ENCODE results near the gene ABCB8. TPM values are rescaled to one million over a fixed set of nuclear protein-coding genes. Genes with fewer than 3 reads are reported as not detected.
"Not testable (repeated sequence)": the region's sequence is repeated elsewhere in the genome, so short reads cannot be mapped to it uniquely, and the experiment has no call there.

ABCB8 gene
- total and polyA plus RNA-seq, 8 donors = 20.5 to 52.1 (median 26.9) TPM

GRCh38 chr7:151039850-151040548 lies 11.7 kb downstream of the ABCB8 start:
- Histone ChIP-seq H3K27ac (peak overlapping the region in 1 of 2 donors; percentile 55), H3K4me3 (no peak overlapping the region), H3K27me3 (no peaks in the 10 kb centered on the region), H3K4me1 (peaks cover 12 to 22% of the 10 kb centered on the region in 2 donors), H3K9me3 (no peaks in the 10 kb centered on the region), H3K36me3 (peaks cover 0 to 55% of the 10 kb centered on the region in 2 donors)
- no peak for TF ChIP-seq CTCF (IDR thresholded peaks at IDR 0.05)
- intact Hi-C loops (cut with DNase I) = no loop called here
- DNase-seq (no peak), ATAC-seq (peak; percentile 8)

- no peak for DNase-seq
Measured at GRCh38 chr7:151040616-151041375, 12.5 kb downstream of the ABCB8 start.

GRCh38 chr7:151043449-151043848 lies 15.2 kb downstream of the ABCB8 start:
- Histone ChIP-seq H3K4me1 (peaks cover 15 to 24% of the 10 kb centered on the region in 2 donors), H3K36me3 (peaks cover 0 to 38% of the 10 kb centered on the region in 2 donors)
- ATAC-seq; DNase-seq; intact Hi-C loops (cut with DNase I); H3K27me3 ChIP-seq; H3K9me3 ChIP-seq; H3K27ac ChIP-seq; H3K4me3 ChIP-seq: not testable (repeated sequence)

More at GRCh38 chr7:151040616-151041375, 12.5 kb downstream of the ABCB8 start:
- no peak overlapping the region for H3K27ac ChIP-seq
- no peaks in the 10 kb centered on the region for H3K9me3 ChIP-seq
- peaks cover 0 to 55% of the 10 kb centered on the region in 2 donors for H3K36me3 ChIP-seq
- no peak for TF ChIP-seq CTCF (IDR thresholded peaks at IDR 0.05)
- H3K4me1 ChIP-seq = peaks cover 12 to 22% of the 10 kb centered on the region in 2 donors
- no peak overlapping the region for H3K4me3 ChIP-seq
- no peak for ATAC-seq
- intact Hi-C loops (cut with DNase I) = no loop called here
- no peaks in the 10 kb centered on the region for H3K27me3 ChIP-seq

GRCh38 chr7:151043959-151044358 lies 15.7 kb downstream of the ABCB8 start:
- Histone ChIP-seq H3K9me3 (no peaks in the 10 kb centered on the region), H3K27me3 (no peaks in the 10 kb centered on the region)
- ATAC-seq = no peak

GRCh38 chr7:151045262-151045661 lies 17.0 kb downstream of the ABCB8 start:
- Histone ChIP-seq H3K36me3 (peaks cover 0 to 38% of the 10 kb centered on the region in 2 donors), H3K27me3 (peaks cover 0 to 8% of the 10 kb centered on the region in 2 donors), H3K27ac (no peak overlapping the region), H3K4me3 (no peak overlapping the region), H3K4me1 (peaks cover 3 to 5% of the 10 kb centered on the region in 2 donors), H3K9me3 (no peaks in the 10 kb centered on the region)
- DNase-seq = no peak
- TF ChIP-seq CTCF (IDR thresholded peaks at IDR 0.05) = no peak
- intact Hi-C loops (cut with DNase I) = no loop called here
- no peak for ATAC-seq

More at GRCh38 chr7:151043959-151044358, 15.7 kb downstream of the ABCB8 start:
- H3K27ac ChIP-seq = no peak overlapping the region
- DNase-seq = no peak
- H3K36me3 ChIP-seq = peaks cover 0 to 38% of the 10 kb centered on the region in 2 donors
- no peak overlapping the region for H3K4me3 ChIP-seq
- intact Hi-C loops (cut with DNase I) = no loop called here
- H3K4me1 ChIP-seq = peaks cover 9 to 18% of the 10 kb centered on the region in 2 donors
- TF ChIP-seq CTCF (IDR thresholded peaks at IDR 0.05) = no peak

Measured in left lung (tissue), 10 donors.